Measurements from ENCODE around the gene SPATA12. TPM values are rescaled to one million over a fixed set of nuclear protein-coding genes. Genes with fewer than 3 reads are reported as not detected.

The SPATA12 gene
- total RNA-seq, 4 donors from 2014 or later = not detected

DNA sequence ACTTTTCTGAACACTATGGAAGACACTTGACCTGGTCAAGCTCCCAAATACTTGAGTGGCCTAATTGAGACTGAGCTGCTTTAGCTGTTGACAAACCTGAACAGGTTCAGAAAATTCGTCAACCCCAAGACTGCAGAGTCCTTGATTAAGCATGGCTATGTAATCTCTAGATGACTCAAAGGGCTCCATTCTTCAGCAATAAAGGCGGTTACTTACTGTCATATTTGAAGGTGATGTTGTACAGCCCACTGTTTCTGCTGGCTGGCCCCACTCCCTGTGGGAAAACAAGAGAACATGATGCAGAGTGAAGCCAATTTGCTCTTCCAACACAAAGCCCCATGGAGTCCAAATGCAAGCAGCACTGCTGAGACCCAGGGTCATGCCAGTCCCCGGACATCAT is 59.6 kb downstream of the SPATA12 start:
- DNase-seq (ENCODE audit: low spot score) (no peak), ATAC-seq (ENCODE audit: low FRiP score) (peak; percentile 25)
- no peak for TF ChIP-seq CTCF (IDR thresholded peaks at IDR 0.05)

- ATAC-seq (ENCODE audit: low FRiP score) (no peak), DNase-seq (ENCODE audit: low spot score) (no peak)
- TF ChIP-seq CTCF (IDR thresholded peaks at IDR 0.05) = no peak
Observed at GRCh38 chr3:57120451-57121174, 60.1 kb downstream of the SPATA12 start.

Other genes starting within 250 kb of the SPATA12 start
- gene IL17RD, start 104.7 kb downstream of the SPATA12 start, total RNA-seq = 10 to 100 TPM in 1 of 4 donors, 1 to 10 TPM in 3; 4.9 to 13.2 (median 6.6) TPM
- gene HESX1, start 139.3 kb downstream of the SPATA12 start, total RNA-seq = 1 to 10 TPM in 1 of 4 donors, under 1 TPM in 1, not detected in 2; 0.82 to 1.9 TPM
- gene APPL1, start 167.1 kb downstream of the SPATA12 start, total RNA-seq = 10 to 100 TPM; 34.1 to 62.0 (median 50.0) TPM
- gene ASB14, start 232.0 kb downstream of the SPATA12 start, total RNA-seq = not detected